Anterior cingulate cortex (tissue), 58 donors: ENCODE results near the gene MTIF3.
A peak's percentile ranks its signal among the peaks of the same experiment; 100 is the strongest.
"Not testable (repeated sequence)": the region's sequence is repeated elsewhere in the genome, so short reads cannot be mapped to it uniquely, and the experiment has no call there.

Source experiments
- DNase-seq, 58 donors: peaks; one replicate each; lab custom pipeline; 2025; lab: John Stamatoyannopoulos, UW

MTIF3 gene

DNA sequence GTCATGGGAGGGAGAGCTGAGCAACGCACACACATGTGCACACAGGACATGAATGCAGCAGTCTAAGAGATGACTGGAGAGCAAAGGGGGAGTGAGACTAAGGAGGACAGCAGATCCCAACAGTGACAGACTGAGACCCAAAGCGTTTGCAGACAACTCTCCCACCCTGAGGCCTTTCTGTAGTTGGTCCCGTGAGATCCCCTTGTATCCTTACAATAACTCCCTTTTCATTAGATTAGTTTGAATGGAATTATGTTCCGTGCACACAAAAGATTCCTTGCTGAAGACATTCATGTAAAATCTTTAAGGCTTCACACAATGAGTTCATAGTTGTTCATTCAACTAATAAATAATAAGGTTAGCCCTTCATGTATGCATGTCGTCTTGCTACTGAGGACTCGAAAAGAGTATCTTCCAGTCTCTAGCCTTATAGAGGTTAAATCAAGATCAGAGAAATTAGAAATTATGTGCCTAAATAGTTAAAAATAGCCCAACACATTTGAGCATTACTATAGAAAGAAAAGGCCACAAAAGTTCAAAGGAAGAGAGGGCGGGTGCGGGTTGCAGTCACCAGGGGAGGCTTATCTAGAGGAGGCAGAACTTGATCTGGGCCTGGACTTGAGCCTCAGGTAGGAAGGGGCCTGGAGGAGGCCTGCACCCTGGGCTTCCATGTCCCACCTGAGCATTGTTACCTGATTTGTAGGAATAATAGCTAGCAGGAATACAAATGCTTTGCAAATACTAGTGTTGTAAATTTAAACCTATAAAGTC is 29.1 kb downstream of the MTIF3 start:
- DNase-seq, result no peak

DNA sequence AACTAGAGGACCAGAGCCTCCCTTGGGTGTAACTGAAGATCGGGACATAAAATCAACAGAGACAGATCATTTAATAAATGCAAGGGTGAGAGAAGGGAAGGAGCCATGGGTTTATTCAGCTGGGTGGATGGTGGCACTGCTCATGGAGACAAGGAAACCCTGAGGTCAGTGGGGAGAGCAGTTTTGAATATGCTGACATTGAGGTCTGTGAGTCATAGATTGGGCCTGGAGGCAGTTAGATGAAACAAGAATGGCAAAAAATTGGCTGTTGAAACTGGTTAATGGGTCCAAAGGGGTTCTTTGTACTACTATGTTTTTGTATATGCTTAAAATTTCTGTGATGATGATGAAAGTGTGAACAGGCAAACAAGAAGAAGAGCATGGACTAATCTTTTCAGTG is 31.0 kb downstream of the MTIF3 start:
- DNase-seq, result no peak

DNA sequence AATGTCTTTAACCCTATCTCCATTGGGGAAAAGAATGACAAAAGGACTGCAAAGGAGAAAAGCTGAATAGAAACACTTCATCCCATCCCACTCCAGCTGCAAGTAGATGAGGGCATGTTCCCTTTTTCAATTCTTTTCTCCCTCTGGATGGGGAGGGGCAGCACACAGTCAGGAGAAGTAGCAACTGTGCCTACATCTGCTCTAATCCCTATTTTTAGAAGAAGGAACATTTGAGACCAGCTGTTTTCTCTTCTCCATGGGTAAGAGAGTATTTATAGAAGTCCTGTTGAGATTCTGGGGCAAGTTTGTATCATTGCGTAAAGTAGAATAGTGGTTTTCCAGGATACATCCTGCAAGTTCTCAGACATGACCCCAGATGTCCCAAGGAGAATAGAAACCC is 35.2 kb downstream of the MTIF3 start:
- peak in 3 of 58 donors; percentile 3 to 31 (median 10) for DNase-seq

DNA sequence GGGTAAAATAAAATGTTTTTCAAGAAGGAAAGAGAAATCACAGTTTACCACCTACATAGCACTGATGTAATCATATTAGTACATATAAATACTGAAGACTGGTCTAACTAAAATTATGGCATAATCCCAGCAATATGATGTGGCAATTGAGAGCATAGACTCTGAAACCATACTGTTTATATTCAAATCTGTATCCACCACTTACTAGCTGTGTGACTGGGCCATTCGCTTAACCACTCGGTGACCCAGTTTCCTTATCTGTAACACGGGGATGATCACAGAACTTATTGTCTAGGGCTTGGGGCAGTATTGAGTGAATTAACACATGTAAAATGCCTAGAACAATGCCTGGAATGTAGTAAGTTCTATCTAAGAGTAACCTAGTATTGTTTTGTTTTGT is 39.0 kb downstream of the MTIF3 start:
- DNase-seq, result no peak

DNA sequence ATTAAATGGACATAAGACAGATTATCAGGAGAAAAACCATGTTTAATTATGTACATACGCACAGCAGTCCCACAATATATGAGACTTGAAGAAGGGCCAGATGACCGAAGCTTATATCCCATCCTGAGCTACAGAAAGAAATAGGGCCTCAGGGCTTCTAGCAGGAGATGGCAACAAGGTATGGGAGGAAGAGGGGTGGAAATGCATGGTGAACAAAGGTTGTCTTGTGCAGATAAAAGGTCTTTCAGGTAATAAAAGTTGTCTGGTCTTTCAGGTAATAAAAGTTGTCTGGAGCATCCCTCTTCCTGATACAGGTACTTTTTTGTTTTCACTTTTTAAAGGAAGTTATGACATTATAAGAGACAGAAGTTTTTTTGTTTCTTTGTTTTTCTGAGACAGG is 41.4 kb downstream of the MTIF3 start:
- no peak for DNase-seq

DNA sequence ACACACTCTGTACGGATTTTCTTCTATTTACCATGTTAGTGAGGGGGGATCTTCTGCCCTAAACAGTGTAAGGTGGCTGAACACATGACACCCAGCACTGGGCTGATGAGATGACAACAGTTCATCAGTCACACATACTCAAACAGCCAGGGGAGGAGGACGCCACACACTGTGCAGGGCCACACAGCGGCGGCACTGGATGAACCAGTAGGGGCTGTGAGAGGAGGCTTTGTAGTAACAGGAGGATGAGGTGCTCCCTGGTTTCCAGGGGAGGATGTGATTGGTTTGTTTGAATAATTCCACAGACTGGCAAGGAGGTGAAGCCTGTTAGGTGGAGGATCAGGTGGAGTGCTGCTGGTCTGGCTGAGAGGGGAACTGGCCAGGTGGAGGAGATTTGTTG is 42.3 kb downstream of the MTIF3 start:
- no peak for DNase-seq

DNA sequence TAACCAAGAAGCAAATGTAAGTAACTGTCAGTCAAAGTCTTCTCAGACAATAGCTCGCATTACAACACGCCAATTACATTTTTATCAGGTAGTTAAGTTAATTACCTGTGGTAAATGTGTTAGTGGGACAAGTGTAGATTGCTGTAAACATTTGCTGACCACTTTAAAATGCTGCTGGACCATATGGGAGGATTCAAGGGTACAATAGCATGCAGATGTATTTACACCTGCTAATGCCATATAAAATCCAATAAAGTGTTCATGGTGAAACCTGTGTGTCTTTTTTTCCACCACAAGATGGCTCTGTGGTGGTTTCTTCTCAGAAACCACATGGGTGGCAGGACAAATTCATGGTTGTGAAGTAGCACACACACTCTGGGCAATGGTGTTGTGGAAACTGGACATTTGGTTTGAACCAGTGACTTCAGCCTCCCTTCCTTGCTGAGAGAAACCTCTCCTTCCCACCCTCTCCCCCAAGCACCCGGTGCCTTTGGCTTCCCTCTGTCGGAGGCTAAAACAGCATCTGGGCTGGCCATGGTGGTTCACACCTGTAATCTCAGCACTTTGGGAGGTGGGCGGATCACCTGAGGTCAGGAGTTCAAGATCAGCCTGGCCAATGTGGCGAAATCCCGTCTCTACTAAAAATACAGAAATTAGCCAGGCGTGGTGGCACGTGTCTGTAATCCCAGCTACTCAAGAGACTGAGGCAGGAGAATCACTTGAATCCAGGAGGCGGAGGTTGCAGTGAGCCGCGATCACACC is 44.0 kb downstream of the MTIF3 start:
- DNase-seq, result peak in 3 of 58 donors; percentile 15 to 20 (median 16)

DNA sequence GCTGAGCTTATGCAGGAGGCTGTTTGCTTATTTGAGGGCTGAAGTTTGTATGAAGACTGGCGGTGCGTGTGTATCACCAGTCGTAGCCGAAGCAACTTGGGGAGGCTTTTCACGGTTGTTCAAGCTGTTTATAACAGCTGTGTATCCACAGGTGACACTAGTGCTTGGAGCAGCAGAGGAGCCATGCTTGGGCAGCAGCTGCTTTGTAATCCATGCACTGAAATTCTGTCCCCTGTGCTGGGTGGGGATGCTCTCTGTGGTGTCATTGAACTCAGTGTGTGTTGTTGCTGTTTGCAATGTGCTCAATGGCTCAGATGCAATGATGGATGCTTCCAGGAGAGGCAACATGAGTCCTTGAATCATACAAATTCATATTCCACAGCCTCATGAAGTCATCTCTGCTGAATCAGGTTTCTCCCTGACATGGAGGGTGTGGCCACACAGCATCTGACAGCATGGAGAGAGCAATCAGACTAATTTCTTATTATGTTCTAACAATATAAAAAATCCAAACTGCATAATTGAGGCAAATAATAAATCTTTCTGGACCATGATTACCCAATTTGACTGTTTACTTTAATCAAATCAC is 44.7 kb downstream of the MTIF3 start:
- no peak for DNase-seq

DNA sequence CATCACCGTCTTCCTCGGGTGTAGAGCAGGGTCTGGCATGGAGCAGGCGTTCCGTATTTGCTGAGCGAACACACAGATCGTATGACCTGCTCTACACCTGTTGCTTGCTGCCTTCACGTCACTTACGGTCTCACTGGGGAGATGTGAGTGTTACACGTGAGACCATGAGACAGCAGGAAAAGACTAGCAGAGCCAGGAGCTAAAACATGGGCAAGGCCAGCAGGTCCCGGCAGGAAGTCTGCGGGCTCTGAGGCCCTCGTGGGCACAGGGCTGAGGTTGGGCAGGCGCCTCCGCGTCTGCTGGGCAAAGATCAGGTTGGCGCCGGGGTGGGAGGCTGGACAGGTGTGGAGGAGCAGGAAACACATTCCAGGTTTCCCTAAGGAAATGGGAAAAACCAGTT is 45.7 kb downstream of the MTIF3 start:
- no peak for DNase-seq

DNA sequence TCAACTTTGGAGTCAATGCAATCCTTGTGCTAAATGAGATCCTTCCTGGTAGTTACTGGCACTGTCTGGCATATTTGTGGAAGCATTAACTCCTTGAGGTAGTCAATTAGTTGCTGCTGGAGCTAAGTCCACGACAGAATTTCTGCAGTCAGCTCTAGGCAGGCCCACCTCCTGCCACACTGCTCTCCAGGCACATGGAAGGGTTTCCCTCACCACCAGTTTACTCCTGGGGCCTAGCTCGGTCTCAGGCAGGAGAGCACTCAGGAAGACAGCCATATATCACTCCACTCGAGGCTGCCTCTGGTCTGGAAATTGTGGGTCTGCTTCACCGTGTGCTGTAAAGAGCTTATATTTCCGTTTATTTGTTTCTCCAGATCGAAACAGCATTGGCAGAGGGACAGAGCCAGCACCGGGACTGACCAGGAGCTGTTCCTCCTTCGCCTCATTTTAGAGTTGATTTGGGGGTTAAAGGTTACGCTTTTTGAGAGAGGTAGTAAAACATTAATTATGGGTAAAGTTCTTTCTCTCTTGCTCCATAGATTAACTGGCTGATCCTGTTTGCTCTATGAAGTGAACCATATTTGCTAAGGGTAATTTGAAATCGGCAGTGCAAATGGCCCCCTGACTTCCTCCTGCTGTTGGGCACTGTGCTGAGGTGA is 46.5 kb downstream of the MTIF3 start:
- DNase-seq, result no peak

DNA sequence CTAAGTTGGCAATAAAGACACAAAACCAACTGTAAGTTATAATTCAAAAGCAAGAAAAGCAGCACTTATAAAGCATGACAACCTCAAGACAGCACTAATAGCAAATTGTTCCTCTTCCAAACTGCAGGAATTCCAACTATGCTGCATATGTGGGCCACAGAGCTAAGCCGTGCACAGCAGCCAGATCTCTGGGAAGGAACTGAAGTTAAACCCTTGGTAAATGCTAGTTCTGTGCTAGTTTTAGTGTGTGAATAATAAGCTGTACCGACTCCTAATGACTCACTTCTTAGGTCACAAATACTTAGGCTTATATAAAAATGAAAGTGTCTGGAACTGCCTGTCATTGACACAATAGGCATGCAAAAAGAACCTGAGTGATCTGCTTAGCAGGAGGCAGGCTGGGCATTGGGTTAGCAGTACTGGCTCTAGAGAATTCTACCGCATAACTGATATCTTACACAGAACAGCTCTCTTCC is 47.1 kb downstream of the MTIF3 start:
- no peak for DNase-seq

DNA sequence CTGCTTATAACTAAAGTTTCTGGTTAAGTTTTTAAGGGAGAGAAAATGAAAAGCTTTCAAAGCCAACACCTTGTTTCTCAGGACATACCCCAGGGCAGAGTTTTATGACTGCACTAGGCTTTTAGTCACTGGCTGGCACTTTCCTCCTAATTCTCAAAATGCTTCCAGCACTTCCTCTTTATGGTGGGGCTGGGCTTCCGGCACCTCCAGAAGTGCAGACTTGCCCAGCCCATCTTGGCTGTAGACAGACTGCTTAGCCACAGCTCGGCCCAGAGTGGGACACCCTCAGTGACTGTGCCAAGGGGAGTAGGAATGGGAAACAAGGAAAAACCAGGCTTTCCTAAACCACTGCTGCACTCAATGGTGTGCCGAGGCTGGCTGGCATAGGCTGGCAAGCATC is 49.2 kb downstream of the MTIF3 start:
- DNase-seq, result peak in 9 of 58 donors; percentile 4 to 16 (median 10)

DNA sequence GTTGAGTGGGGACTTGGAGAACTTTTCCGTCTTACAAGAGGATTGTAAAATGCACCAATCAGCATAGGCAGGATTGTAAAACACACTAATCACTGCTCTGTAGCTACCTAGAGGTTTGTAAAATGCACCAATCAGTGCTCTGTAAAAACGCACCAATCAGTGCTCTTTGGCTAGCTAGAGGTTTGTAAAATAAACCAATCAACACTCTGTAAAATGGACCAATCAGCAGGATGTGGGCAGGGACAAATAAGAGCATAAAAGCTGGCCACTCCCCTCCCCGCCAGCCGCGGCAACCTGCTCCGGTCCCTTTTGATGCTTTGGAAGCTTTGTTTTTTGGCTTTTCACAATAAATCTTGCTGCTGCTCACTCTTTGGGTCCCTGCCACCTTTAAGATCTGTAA is 50.0 kb downstream of the MTIF3 start:
- DNase-seq, result not testable (repeated sequence)

DNA sequence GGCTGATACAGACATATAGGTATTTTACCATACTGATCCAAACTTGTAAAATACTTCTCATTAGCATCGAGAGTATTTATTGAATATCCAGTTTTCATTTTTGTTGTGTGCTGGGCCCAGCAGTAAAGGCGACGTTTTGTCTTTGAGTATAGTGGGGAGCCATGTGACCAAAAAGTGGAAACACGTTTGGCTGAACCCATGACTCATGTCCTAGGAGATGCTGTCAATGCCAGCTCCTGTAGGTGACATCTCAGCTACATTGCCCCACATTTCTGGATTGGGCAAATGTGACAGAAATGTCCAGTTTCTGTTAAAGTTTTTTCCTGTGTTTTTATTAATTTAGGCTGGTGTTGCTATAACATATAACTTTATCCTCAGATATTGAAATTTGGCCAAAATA is 52.0 kb downstream of the MTIF3 start:
- DNase-seq, result no peak

DNA sequence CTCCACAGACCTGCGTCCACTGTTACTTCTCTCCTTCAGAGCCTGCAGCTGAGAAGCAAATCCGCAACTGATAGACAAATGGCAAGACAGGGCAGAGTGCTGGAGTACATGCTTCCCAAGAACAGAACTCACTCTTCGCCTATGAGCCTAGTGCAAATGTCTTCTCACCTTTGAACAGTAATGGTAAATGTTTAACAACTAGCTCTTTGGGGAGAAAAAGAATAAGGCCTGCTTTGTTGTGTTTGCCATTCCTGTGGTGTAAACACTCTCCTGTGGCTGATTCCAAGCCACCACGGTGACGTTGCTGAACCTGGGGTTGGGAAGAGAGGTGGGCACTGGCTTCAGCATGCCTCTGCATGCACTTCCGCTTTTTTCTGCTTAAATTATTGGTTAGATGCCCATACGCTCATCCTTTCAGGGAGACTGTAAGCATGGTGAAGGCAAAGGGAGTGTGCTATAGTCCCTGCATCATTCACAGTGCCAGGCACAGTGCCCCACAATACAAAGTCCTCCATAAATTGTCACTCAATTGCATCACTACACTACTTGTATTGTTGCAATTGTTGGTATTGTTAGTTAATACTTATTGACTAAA is 54.0 kb downstream of the MTIF3 start:
- DNase-seq, result no peak

DNA sequence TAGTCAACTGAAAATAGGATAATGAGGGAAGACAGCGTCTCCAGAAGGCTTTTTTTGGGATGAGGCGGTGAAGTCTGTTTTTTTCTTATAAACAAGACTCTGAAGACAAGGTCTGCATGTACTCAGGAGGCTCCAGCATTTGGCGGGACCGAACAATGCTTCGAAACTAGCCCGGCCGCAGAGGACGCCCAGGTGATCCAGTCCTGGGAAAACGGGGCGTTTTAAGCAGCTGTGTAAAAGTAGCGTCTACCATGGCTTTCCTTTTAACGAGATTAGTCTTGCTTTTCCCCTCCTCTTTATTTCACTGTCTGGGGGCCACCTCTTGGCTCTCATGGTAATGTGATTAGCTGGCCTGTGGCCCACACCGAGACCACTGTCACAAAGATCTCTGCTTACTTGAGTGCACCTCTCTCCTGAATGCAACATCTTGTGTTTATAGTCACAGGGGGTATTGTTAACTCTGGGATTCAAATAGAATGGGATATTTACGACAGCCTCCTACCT is 55.3 kb downstream of the MTIF3 start:
- DNase-seq, result no peak

DNA sequence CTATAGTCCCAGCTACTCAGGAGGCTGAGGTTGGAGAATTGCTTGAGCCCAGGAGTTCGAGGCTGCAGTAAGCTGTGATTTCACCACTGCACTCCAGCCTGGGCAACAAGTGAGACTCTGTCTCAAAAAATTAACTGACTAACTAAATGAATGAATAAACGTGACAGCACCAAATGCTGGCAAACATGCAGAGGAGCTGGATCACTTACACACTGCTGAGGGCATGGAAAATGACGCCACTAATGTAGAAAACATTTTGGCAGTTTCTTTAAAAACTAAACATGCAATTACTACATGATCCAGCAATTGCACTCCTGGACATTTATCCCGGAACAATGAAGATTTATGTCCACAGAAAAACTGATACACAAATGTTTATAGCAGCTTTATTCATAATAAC is 57.3 kb downstream of the MTIF3 start:
- no peak for DNase-seq

DNA sequence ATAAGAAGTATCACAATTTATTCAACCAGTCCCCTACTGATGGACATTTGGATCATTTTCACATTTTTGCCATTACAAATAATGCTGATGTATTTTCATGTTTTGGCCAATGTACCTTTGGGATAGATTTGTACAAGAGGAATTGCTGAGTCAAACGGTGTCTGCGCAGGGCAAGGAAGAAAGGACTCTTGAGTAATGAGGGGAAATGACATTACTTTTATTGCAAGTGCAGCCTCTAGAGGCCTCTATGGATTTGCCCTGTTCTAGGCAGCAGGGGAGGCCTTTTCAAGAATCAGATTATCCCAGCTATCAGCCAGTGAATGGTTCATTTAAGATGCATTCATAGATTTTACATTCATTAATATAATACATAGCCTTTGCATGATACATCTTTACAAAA is 58.9 kb downstream of the MTIF3 start:
- no peak for DNase-seq

DNA sequence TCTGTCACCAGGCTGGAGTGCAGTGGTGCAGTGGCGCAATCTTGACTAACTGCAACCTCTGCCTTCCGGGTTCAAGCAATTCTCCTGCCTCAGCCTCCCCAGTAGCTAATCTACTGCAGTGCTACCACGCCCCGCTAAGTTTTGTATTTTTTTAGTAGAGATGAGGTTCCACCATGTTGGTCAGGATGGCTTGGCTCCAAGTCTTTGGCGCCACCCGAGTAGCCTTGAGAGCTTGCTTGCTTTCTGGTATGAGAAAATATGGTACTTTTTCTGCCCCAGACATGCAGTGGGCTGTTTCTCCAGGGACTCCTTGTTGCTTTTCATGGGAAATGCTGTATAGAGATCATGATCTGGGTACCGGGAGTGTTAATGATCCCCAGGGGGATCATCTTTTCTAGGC is 60.5 kb downstream of the MTIF3 start:
- DNase-seq, result no peak

DNA sequence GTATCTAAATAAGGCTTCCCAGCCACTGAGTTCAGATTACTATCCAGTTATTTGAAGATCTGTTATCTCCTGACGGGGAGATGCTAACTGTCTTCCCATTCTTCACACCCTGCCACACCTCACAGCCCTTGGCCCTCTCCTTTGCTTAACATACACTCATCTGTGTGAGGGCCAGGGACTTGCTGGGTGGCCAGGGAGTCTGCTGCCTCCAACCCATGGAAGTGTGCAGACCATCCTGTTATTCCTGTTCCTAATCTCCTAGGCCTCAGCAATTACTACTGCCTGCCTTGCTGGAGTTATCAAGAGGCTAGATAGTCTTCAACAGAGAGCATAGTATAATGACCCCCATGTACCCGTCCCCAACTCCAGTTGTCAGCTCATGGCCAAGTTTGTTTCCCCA is 62.1 kb downstream of the MTIF3 start:
- no peak for DNase-seq
